HEK293 (cell line): ENCODE results near the gene CCDC112.
A peak's percentile ranks its signal among the peaks of the same experiment; 100 is the strongest.

Experiments
- FEZF1 ChIP-seq: fragments of 450-650 bp; formaldehyde crosslinking; IDR thresholded peaks from 2 replicates; pipeline ENCODE4 v1.5.1; 2016; ENCODE audit warnings: missing biosample characterization, missing genetic modification characterization
- KLF7 ChIP-seq: fragments of 450-650 bp; formaldehyde crosslinking; IDR thresholded peaks from 2 replicates; pipeline ENCODE4 v1.5.1; 2016; ENCODE audit warnings: missing biosample characterization, missing genetic modification characterization, borderline replicate concordance
- MEIS1 ChIP-seq: sonication (generic); formaldehyde crosslinking; IDR thresholded peaks from 2 replicates; pipeline ENCODE4 v1.8.1; 2022; ENCODE audit warnings: missing genetic modification reagents, mild to moderate bottlenecking, borderline replicate concordance
- MYNN ChIP-seq: fragments of 450-650 bp; formaldehyde crosslinking; IDR thresholded peaks from 2 replicates; pipeline ENCODE4 v1.5.1; 2016; ENCODE audit warnings: missing biosample characterization, missing genetic modification characterization, borderline replicate concordance
- SP3 ChIP-seq: fragments of 450-650 bp; formaldehyde crosslinking; IDR thresholded peaks from 2 replicates; pipeline ENCODE4 v1.5.1; 2016; ENCODE audit warnings: missing biosample characterization, missing genetic modification characterization
- ZBTB20 ChIP-seq: fragments of 450-650 bp; formaldehyde crosslinking; IDR thresholded peaks from 2 replicates; pipeline ENCODE4 v1.5.1; 2016; ENCODE audit warnings: missing biosample characterization, missing genetic modification characterization
- ZNF112 ChIP-seq: fragments of 450-650 bp; formaldehyde crosslinking; IDR thresholded peaks from 2 replicates; pipeline ENCODE4 v1.5.0; 2017; ENCODE audit warnings: missing biosample characterization, missing genetic modification characterization
- ZNF16 ChIP-seq: fragments of 450-650 bp; formaldehyde crosslinking; IDR thresholded peaks from 2 replicates; pipeline ENCODE4 v1.5.1; 2016; ENCODE audit warnings: low read depth, missing biosample characterization, missing genetic modification characterization
- ZNF394 ChIP-seq: fragments of 450-650 bp; formaldehyde crosslinking; IDR thresholded peaks from 2 replicates; pipeline ENCODE4 v1.5.1; 2016; ENCODE audit warnings: missing biosample characterization, missing genetic modification characterization, mild to moderate bottlenecking, moderate library complexity, borderline replicate concordance
- ZNF473 ChIP-seq: fragments of 450-650 bp; formaldehyde crosslinking; IDR thresholded peaks from 2 replicates; pipeline ENCODE4 v1.5.1; 2017; ENCODE audit warnings: missing biosample characterization, missing genetic modification characterization
- ZNF530 ChIP-seq: fragments of 450-650 bp; formaldehyde crosslinking; IDR thresholded peaks from 2 replicates; pipeline ENCODE4 v1.5.1; 2016; ENCODE audit warnings: low read depth, missing biosample characterization, missing genetic modification characterization
- ZNF560 ChIP-seq: fragments of 450-650 bp; formaldehyde crosslinking; IDR thresholded peaks from 2 replicates; pipeline ENCODE4 v1.5.1; 2017; ENCODE audit warnings: missing biosample characterization, missing genetic modification characterization, borderline replicate concordance
- ZNF600 ChIP-seq: fragments of 450-650 bp; formaldehyde crosslinking; IDR thresholded peaks from 2 replicates; pipeline ENCODE4 v1.5.1; 2016; ENCODE audit warnings: missing biosample characterization, missing genetic modification characterization
- ZNF629 ChIP-seq: fragments of 450-650 bp; formaldehyde crosslinking; IDR thresholded peaks from 2 replicates; pipeline ENCODE4 v1.5.1; 2017; ENCODE audit warnings: missing biosample characterization, missing genetic modification characterization
- ZNF664 ChIP-seq: fragments of 450-650 bp; formaldehyde crosslinking; IDR thresholded peaks from 2 replicates; pipeline ENCODE4 v1.5.1; 2016; ENCODE audit warnings: missing biosample characterization, missing genetic modification characterization
- ZNF776 ChIP-seq: fragments of 450-650 bp; formaldehyde crosslinking; IDR thresholded peaks from 2 replicates; pipeline ENCODE4 v1.5.0; 2017; ENCODE audit warnings: missing biosample characterization, missing genetic modification characterization, borderline replicate concordance
- ZNF785 ChIP-seq: fragments of 450-650 bp; formaldehyde crosslinking; IDR thresholded peaks from 2 replicates; pipeline ENCODE4 v1.5.1; 2016; ENCODE audit warnings: missing biosample characterization, missing genetic modification characterization
- TF ChIP-seq, protein P1 (sequence below): fragments of 450-650 bp; formaldehyde crosslinking; IDR thresholded peaks from 2 replicates; pipeline ENCODE4 v1.5.1; 2016; ENCODE audit warnings: missing biosample characterization, missing genetic modification characterization, borderline replicate concordance
- TF ChIP-seq, protein P2 (sequence below): fragments of 450-650 bp; formaldehyde crosslinking; conservative IDR thresholded peaks from 2 replicates; pipeline ENCODE4 v1.5.1; 2016; ENCODE audit warnings: low read depth, missing biosample characterization, missing genetic modification characterization
- TF ChIP-seq, protein P3 (sequence below): fragments of 450-650 bp; formaldehyde crosslinking; optimal IDR thresholded peaks from 2 replicates; pipeline ENCODE3; 2016; ENCODE audit warnings: missing biosample characterization, mild to moderate bottlenecking, missing genetic modification characterization
- TF ChIP-seq, protein P4 (sequence below): fragments of 450-650 bp; IDR thresholded peaks from 2 replicates; pipeline ENCODE4 v1.5.1; 2018; ENCODE audit warnings: missing biosample characterization, missing genetic modification characterization
- TF ChIP-seq, protein P5 (sequence below): fragments of 450-650 bp; formaldehyde crosslinking; IDR thresholded peaks from 2 replicates; pipeline ENCODE4 v1.5.1; 2017; ENCODE audit warnings: missing biosample characterization, missing genetic modification characterization
- TF ChIP-seq, protein P6 (sequence below): fragments of 450-650 bp; formaldehyde crosslinking; IDR thresholded peaks from 2 replicates; pipeline ENCODE4 v1.5.1; 2016; ENCODE audit warnings: missing biosample characterization, missing genetic modification characterization

The CCDC112 gene

DNA sequence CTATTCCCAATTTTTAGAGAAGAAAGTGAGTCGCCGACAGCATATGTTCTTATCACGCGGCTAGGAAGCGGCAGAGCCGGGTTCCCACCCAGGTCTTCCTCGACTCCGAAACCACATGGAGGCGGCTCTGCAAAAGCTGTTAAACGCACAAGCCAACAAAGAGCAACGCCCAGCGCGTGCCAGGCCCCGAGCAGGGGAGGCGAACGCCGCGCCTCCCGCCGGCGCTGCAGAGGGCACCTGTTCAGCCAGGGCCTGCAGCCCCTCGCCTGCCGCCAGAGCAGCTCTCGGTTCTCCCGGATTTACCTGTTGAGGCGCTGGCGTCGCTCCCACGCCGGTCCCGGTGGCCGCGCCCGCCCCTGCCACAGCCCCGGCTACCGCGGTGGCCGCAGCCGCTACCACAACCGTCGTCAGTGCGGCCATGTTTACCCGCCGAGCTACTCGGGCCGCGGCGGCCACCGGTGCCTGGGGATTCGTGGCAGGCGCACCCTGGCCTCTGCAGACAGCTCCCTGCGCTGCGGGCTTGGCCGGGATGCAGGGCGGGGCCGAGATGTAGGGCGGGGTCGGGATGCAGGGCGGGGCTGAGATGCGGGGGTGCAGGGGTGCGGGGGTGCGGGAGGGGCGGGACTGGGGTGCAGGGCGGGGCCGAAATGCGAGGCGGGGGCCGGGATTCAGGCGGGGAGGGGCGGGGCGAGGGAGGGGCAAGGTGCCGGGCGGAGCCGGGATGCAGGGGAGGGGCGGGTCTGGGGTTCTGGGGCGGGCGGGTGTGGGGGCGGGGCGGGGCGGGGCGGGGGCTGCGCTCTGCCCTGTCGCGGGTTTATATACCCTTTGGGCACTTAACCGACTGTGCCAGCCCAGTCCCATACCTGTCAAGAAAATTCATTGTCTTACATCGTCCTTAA lies at the start of gene CCDC112 (continued):
- TF ChIP-seq, protein P1, sequence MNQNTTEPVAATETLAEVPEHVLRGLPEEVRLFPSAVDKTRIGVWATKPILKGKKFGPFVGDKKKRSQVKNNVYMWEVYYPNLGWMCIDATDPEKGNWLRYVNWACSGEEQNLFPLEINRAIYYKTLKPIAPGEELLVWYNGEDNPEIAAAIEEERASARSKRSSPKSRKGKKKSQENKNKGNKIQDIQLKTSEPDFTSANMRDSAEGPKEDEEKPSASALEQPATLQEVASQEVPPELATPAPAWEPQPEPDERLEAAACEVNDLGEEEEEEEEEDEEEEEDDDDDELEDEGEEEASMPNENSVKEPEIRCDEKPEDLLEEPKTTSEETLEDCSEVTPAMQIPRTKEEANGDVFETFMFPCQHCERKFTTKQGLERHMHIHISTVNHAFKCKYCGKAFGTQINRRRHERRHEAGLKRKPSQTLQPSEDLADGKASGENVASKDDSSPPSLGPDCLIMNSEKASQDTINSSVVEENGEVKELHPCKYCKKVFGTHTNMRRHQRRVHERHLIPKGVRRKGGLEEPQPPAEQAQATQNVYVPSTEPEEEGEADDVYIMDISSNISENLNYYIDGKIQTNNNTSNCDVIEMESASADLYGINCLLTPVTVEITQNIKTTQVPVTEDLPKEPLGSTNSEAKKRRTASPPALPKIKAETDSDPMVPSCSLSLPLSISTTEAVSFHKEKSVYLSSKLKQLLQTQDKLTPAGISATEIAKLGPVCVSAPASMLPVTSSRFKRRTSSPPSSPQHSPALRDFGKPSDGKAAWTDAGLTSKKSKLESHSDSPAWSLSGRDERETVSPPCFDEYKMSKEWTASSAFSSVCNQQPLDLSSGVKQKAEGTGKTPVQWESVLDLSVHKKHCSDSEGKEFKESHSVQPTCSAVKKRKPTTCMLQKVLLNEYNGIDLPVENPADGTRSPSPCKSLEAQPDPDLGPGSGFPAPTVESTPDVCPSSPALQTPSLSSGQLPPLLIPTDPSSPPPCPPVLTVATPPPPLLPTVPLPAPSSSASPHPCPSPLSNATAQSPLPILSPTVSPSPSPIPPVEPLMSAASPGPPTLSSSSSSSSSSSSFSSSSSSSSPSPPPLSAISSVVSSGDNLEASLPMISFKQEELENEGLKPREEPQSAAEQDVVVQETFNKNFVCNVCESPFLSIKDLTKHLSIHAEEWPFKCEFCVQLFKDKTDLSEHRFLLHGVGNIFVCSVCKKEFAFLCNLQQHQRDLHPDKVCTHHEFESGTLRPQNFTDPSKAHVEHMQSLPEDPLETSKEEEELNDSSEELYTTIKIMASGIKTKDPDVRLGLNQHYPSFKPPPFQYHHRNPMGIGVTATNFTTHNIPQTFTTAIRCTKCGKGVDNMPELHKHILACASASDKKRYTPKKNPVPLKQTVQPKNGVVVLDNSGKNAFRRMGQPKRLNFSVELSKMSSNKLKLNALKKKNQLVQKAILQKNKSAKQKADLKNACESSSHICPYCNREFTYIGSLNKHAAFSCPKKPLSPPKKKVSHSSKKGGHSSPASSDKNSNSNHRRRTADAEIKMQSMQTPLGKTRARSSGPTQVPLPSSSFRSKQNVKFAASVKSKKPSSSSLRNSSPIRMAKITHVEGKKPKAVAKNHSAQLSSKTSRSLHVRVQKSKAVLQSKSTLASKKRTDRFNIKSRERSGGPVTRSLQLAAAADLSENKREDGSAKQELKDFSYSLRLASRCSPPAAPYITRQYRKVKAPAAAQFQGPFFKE (tag by site-specific recombination), result no peak
- TF ChIP-seq ZNF785 (tag by site-specific recombination), result 0 out of 2 replicates have a peak, but pooled peaks have one; percentile 24
- peak; percentile 81 for TF ChIP-seq ZNF600 (tag by site-specific recombination)
- no peak for TF ChIP-seq MYNN (tag by site-specific recombination)
- TF ChIP-seq ZNF664 (tag by site-specific recombination), result no peak
- TF ChIP-seq, protein P2, sequence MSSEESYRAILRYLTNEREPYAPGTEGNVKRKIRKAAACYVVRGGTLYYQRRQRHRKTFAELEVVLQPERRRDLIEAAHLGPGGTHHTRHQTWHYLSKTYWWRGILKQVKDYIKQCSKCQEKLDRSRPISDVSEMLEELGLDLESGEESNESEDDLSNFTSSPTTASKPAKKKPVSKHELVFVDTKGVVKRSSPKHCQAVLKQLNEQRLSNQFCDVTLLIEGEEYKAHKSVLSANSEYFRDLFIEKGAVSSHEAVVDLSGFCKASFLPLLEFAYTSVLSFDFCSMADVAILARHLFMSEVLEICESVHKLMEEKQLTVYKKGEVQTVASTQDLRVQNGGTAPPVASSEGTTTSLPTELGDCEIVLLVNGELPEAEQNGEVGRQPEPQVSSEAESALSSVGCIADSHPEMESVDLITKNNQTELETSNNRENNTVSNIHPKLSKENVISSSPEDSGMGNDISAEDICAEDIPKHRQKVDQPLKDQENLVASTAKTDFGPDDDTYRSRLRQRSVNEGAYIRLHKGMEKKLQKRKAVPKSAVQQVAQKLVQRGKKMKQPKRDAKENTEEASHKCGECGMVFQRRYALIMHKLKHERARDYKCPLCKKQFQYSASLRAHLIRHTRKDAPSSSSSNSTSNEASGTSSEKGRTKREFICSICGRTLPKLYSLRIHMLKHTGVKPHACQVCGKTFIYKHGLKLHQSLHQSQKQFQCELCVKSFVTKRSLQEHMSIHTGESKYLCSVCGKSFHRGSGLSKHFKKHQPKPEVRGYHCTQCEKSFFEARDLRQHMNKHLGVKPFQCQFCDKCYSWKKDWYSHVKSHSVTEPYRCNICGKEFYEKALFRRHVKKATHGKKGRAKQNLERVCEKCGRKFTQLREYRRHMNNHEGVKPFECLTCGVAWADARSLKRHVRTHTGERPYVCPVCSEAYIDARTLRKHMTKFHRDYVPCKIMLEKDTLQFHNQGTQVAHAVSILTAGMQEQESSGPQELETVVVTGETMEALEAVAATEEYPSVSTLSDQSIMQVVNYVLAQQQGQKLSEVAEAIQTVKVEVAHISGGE (tag by site-specific recombination), result no peak
- TF ChIP-seq, protein P3, sequence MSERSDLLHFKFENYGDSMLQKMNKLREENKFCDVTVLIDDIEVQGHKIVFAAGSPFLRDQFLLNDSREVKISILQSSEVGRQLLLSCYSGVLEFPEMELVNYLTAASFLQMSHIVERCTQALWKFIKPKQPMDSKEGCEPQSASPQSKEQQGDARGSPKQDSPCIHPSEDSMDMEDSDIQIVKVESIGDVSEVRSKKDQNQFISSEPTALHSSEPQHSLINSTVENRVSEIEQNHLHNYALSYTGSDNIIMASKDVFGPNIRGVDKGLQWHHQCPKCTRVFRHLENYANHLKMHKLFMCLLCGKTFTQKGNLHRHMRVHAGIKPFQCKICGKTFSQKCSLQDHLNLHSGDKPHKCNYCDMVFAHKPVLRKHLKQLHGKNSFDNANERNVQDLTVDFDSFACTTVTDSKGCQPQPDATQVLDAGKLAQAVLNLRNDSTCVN (tag by site-specific recombination), result peak; percentile 87
- no peak for TF ChIP-seq ZNF112
- no peak for TF ChIP-seq ZNF629 (tag by site-specific recombination)
- TF ChIP-seq ZBTB20, result peak; percentile 91
- TF ChIP-seq, protein P4, sequence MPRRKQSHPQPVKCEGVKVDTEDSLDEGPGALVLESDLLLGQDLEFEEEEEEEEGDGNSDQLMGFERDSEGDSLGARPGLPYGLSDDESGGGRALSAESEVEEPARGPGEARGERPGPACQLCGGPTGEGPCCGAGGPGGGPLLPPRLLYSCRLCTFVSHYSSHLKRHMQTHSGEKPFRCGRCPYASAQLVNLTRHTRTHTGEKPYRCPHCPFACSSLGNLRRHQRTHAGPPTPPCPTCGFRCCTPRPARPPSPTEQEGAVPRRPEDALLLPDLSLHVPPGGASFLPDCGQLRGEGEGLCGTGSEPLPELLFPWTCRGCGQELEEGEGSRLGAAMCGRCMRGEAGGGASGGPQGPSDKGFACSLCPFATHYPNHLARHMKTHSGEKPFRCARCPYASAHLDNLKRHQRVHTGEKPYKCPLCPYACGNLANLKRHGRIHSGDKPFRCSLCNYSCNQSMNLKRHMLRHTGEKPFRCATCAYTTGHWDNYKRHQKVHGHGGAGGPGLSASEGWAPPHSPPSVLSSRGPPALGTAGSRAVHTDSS (tag by site-specific recombination), result 0 out of 2 replicates have a peak, but pooled peaks have one; percentile 27
- TF ChIP-seq ZNF560 (tag by site-specific recombination), result no peak
- TF ChIP-seq ZNF530 (tag by site-specific recombination), result no peak
- TF ChIP-seq ZNF473 (tag by site-specific recombination), result no peak
- no peak for TF ChIP-seq ZNF16 (tag by site-specific recombination)
- TF ChIP-seq, protein P5, sequence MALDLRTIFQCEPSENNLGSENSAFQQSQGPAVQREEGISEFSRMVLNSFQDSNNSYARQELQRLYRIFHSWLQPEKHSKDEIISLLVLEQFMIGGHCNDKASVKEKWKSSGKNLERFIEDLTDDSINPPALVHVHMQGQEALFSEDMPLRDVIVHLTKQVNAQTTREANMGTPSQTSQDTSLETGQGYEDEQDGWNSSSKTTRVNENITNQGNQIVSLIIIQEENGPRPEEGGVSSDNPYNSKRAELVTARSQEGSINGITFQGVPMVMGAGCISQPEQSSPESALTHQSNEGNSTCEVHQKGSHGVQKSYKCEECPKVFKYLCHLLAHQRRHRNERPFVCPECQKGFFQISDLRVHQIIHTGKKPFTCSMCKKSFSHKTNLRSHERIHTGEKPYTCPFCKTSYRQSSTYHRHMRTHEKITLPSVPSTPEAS, result no peak
- TF ChIP-seq KLF7 (tag by site-specific recombination), result no peak; the same call in 1 of the 2 replicates
- peak; percentile 52 for TF ChIP-seq FEZF1 (tag by site-specific recombination)
- TF ChIP-seq, protein P6, sequence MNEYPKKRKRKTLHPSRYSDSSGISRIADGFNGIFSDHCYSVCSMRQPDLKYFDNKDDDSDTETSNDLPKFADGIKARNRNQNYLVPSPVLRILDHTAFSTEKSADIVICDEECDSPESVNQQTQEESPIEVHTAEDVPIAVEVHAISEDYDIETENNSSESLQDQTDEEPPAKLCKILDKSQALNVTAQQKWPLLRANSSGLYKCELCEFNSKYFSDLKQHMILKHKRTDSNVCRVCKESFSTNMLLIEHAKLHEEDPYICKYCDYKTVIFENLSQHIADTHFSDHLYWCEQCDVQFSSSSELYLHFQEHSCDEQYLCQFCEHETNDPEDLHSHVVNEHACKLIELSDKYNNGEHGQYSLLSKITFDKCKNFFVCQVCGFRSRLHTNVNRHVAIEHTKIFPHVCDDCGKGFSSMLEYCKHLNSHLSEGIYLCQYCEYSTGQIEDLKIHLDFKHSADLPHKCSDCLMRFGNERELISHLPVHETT (tag by site-specific recombination), result no peak
- peak; percentile 38; the same call in 1 of the 2 replicates for TF ChIP-seq ZNF394 (tag by site-specific recombination)
- no peak for TF ChIP-seq MEIS1 (CRISPR knock-in tag)
- 0 out of 2 replicates have a peak, but pooled peaks have one; percentile 18 for TF ChIP-seq SP3 (tag by site-specific recombination)
- no peak for TF ChIP-seq ZNF776 (tag by site-specific recombination)
